ENCODE measurements around the gene KMT2B. TPM values are rescaled to one million over a fixed set of nuclear protein-coding genes. Genes with fewer than 3 reads are reported as not detected.
A peak's percentile ranks its signal among the peaks of the same experiment; 100 is the strongest.

KMT2B gene
- total and polyA plus RNA-seq, 2 of the 8 experiments (the other 6 are each of a cell fraction or from before 2014, with no cell fraction given) = 26.7 to 38.6 TPM

DNA sequence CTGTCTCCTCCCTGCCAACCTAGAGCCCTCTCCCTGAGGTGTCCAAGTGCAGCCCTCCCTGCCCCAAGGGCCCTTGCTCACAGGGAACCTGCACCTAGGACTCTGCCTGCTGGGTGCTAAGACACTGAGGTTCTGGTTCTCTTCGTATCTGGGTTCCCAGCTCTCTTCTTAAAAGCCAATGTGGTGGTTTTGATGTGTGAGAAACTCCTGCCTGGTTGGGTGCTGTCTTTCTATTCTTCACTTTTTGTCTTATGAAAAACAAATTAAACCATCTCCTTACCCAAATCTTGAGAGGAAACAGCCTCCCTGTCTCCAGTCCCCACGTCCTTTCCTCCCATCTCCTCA is 4.3 kb upstream of the KMT2B start:
- H3K4me3 ChIP-seq (ENCODE audit: extremely low read depth in 1 of 4, insufficient read depth in 2 of 4, low read depth in 3 of 4, low read length in 4 of 4) = no peak overlapping the region
- POLR2A ChIA-PET (ENCODE audit: partially characterized antibody) = interaction anchor here (0.9 to 4.9 kb wide), 6 partner anchors 10 to 101 kb away, joined by 3 to 28 read pairs (median 8); partner anchors contain the start of genes HAUS5, PRODH2 and ZBTB32
- no peak overlapping the region for H4K8ac ChIP-seq (ENCODE audit: extremely low read depth, insufficient read depth, low read length)
- no peak overlapping the region for H3K18ac ChIP-seq (ENCODE audit: extremely low read depth, low read length)
- no peak overlapping the region for H4K91ac ChIP-seq (replicated peaks; ENCODE audit: insufficient read length, low read length)
- no peak overlapping the region for H2BK12ac ChIP-seq (ENCODE audit: low read depth, low read length)
- 76% methylated on average over 2 of the region's 2 CpGs; no CpG with 5 or more reads in 1 of the 2 experiments for WGBS, 2 experiments (ENCODE audit: extremely low coverage in 1 of 2, insufficient coverage in 1 of 2, insufficient read length in 1 of 2, insufficient replicate concordance in 2 of 2, low coverage in 1 of 2, low lambda C conversion rate in 2 of 2, missing lambda C conversion rate in 1 of 2)
- H2BK5ac ChIP-seq (ENCODE audit: low read depth, low read length) = no peak overlapping the region
- FAIRE-seq = no peak
- no peaks in the 10 kb centered on the region for H3K36me3 ChIP-seq (ENCODE audit: control insufficient read depth in 2 of 4, insufficient read depth in 4 of 4, low read length in 3 of 4)
- CTCF ChIA-PET (ENCODE audit: partially characterized antibody) = interaction anchor here (0.6 to 6.6 kb wide), 9 partner anchors 10 to 1942 kb away, joined by 3 to 105 read pairs (median 3); partner anchors contain the start of gene ZBTB32
- H3K79me1 ChIP-seq (ENCODE audit: low read depth, low read length) = peaks cover 2% of the 10 kb centered on the region; the same call in 1 of the 2 replicates
- H2BK15ac ChIP-seq (ENCODE audit: low read length) = no peak overlapping the region
- no peak overlapping the region for H3K56ac ChIP-seq (replicated peaks; ENCODE audit: insufficient read length, low read depth, low read length)
- peaks cover 0 to 2% of the 10 kb centered on the region in 2 experiments; a peak in 3 of 4 replicates for H3K79me2 ChIP-seq (ENCODE audit: control insufficient read depth in 1 of 2, insufficient read depth in 2 of 2, low read length in 2 of 2)
- H3K14ac ChIP-seq (ENCODE audit: insufficient read length) = no peak overlapping the region
- no peak overlapping the region for H2BK120ac ChIP-seq (replicated peaks; ENCODE audit: low read depth, low read length)
- H4K5ac ChIP-seq (ENCODE audit: insufficient read length, low read depth, low read length) = no peak overlapping the region
- H3K4me1 ChIP-seq (replicated peaks in 1 of 4; ENCODE audit: control insufficient read depth in 3 of 4, insufficient read depth in 4 of 4, low read length in 3 of 4) = peaks cover 0 to 28% (median 16%) of the 10 kb centered on the region in 4 experiments; a peak in 6 of 7 replicates
- no peak overlapping the region for H2BK20ac ChIP-seq (ENCODE audit: low read length)
- H4K20me1 ChIP-seq (replicated peaks in 1 of 2; ENCODE audit: control insufficient read depth in 1 of 2, insufficient read depth in 2 of 2, low read length in 2 of 2) = peaks cover 5 to 6% of the 10 kb centered on the region in 2 experiments
- no peaks in the 10 kb centered on the region for H3K9me3 ChIP-seq (ENCODE audit: insufficient read depth in 2 of 2, low read depth in 1 of 2, low read length in 1 of 2)
- no peak for DNase-seq (ENCODE audit: low read depth in 1 of 2, low spot score in 2 of 2)
- H2AFZ ChIP-seq (ENCODE audit: low read length) = no peak overlapping the region
- no peaks in the 10 kb centered on the region for H3K27me3 ChIP-seq (replicated peaks in 1 of 4; ENCODE audit: control insufficient read depth in 3 of 4, extremely low read depth in 1 of 4, insufficient read depth in 3 of 4, low read length in 3 of 4)
- no peak overlapping the region for H3K9ac ChIP-seq (replicated peaks in 1 of 4; ENCODE audit: extremely low read depth in 1 of 4, low read depth in 3 of 4, low read length in 3 of 4)
- H3K4ac ChIP-seq (replicated peaks; ENCODE audit: insufficient read length, low read depth, low read length) = no peak overlapping the region
- no peak overlapping the region for H3K23ac ChIP-seq (ENCODE audit: insufficient read length)
- 0 out of 2 replicates have a peak overlapping the region, but pooled peaks have one; percentile 7 for H2AK5ac ChIP-seq (ENCODE audit: low read depth, low read length)
- H3K23me2 ChIP-seq (ENCODE audit: low read depth, low read length) = peaks cover 12% of the 10 kb centered on the region
- H3K27ac ChIP-seq (ENCODE audit: low read depth, low read length) = no peak overlapping the region
- H3K4me2 ChIP-seq (ENCODE audit: insufficient read depth in 1 of 2, low read depth in 2 of 2, low read length in 2 of 2) = no peak overlapping the region
- TF ChIP-seq, protein P1, sequence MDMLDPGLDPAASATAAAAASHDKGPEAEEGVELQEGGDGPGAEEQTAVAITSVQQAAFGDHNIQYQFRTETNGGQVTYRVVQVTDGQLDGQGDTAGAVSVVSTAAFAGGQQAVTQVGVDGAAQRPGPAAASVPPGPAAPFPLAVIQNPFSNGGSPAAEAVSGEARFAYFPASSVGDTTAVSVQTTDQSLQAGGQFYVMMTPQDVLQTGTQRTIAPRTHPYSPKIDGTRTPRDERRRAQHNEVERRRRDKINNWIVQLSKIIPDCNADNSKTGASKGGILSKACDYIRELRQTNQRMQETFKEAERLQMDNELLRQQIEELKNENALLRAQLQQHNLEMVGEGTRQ (IDR thresholded peaks at IDR 0.05; ENCODE audit: low read length) = no peak
- TF ChIP-seq SP2 (IDR thresholded peaks at IDR 0.05; ENCODE audit: low read length) = no peak
- no peak for TF ChIP-seq NANOG (IDR thresholded peaks at IDR 0.05; ENCODE audit: insufficient read depth, low read depth, low read length, poor library complexity, severe bottlenecking)
- TF ChIP-seq POU5F1 (IDR thresholded peaks at IDR 0.05; ENCODE audit: low read depth, low read length) = no peak
- TF ChIP-seq, protein P2, sequence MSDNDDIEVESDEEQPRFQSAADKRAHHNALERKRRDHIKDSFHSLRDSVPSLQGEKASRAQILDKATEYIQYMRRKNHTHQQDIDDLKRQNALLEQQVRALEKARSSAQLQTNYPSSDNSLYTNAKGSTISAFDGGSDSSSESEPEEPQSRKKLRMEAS (IDR thresholded peaks at IDR 0.05) = no peak
- no peak for TF ChIP-seq SIX5 (IDR thresholded peaks at IDR 0.05; ENCODE audit: low read depth, low read length)
- TF ChIP-seq BCL11A (IDR thresholded peaks at IDR 0.05; ENCODE audit: low read depth in 2 of 2, low read length in 2 of 2) = no peak
- TF ChIP-seq SIN3A (conservative IDR thresholded peaks at IDR 0.05 in 1 of 2, IDR thresholded peaks at IDR 0.05 in 1 of 2; ENCODE audit: low read depth in 1 of 2, low read length in 2 of 2) = no peak
- TF ChIP-seq, protein P3, sequence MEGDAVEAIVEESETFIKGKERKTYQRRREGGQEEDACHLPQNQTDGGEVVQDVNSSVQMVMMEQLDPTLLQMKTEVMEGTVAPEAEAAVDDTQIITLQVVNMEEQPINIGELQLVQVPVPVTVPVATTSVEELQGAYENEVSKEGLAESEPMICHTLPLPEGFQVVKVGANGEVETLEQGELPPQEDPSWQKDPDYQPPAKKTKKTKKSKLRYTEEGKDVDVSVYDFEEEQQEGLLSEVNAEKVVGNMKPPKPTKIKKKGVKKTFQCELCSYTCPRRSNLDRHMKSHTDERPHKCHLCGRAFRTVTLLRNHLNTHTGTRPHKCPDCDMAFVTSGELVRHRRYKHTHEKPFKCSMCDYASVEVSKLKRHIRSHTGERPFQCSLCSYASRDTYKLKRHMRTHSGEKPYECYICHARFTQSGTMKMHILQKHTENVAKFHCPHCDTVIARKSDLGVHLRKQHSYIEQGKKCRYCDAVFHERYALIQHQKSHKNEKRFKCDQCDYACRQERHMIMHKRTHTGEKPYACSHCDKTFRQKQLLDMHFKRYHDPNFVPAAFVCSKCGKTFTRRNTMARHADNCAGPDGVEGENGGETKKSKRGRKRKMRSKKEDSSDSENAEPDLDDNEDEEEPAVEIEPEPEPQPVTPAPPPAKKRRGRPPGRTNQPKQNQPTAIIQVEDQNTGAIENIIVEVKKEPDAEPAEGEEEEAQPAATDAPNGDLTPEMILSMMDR (IDR thresholded peaks at IDR 0.05; ENCODE audit: control extremely low read depth in 1 of 3, insufficient read depth in 1 of 3, low read depth in 1 of 3, low read length in 3 of 3) = no peak

All from H1 (cell line).